Measurements from ENCODE around the gene IL31RA. TPM values are rescaled to one million over a fixed set of nuclear protein-coding genes. Genes with fewer than 3 reads are reported as not detected.

Gene IL31RA
- total RNA-seq, 4 donors from 2014 or later, result 0.07 TPM; not detected in 3

DNA sequence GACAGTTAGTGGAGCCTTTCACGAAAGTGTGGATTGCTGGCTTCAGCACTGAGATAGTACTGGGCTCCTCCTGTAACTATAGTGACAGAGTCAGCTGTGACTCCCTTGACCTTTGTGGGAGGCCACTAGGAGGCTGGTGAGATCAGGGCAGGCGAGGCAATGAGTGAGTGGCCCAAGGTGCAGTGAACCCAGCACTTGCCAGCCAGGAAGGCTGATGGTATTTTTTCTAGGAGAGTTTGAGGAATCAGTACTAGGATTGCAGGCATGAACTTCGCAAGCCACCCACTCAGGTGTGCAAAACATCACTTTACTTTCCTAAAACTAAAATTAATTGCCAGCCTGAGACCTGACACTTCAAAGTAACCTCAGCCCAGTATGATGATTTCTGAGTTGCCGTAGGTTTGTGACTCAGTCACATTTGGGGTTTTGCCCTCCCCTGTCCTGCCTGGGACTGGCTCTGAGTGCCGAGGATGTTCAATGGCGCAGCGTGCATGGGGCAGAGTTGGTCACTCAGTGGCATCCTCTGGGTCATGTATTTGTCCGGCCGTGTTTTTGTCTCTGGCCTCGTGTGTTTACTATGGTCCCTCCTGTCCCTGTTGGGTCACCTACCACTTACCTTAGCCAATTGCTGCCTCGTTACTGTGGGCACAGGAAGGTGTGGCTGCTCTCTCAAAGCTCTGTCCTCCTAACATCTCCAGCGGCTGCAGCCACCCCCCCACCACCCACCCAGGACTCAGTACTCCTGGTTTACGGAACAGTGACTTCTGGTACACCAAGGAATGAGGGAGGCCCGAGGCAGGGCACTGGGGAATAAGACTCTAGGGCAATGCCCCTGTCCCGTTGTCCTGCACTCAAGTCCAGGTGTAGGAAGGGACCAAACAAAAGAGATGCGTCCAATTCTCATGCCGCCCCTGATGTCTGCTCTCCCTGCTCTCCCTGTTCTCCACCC is 67.2 kb downstream of the IL31RA start:
- TF ChIP-seq, protein P1, sequence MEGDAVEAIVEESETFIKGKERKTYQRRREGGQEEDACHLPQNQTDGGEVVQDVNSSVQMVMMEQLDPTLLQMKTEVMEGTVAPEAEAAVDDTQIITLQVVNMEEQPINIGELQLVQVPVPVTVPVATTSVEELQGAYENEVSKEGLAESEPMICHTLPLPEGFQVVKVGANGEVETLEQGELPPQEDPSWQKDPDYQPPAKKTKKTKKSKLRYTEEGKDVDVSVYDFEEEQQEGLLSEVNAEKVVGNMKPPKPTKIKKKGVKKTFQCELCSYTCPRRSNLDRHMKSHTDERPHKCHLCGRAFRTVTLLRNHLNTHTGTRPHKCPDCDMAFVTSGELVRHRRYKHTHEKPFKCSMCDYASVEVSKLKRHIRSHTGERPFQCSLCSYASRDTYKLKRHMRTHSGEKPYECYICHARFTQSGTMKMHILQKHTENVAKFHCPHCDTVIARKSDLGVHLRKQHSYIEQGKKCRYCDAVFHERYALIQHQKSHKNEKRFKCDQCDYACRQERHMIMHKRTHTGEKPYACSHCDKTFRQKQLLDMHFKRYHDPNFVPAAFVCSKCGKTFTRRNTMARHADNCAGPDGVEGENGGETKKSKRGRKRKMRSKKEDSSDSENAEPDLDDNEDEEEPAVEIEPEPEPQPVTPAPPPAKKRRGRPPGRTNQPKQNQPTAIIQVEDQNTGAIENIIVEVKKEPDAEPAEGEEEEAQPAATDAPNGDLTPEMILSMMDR (IDR thresholded peaks at IDR 0.05), result no peak
- no peak for TF ChIP-seq POLR2A (IDR thresholded peaks at IDR 0.05)
- H3K27ac ChIP-seq, result no peak overlapping the region
- H3K27me3 ChIP-seq, result no peaks in the 10 kb centered on the region
- intact Hi-C loops (cut with DNase I; ENCODE audit: low total_unique reads), result no loop called here
- H3K9me3 ChIP-seq, result no peaks in the 10 kb centered on the region
- no peak for DNase-seq
- no peaks in the 10 kb centered on the region for H3K36me3 ChIP-seq
- H3K4me3 ChIP-seq, result no peak overlapping the region
- H3K4me1 ChIP-seq, result no peaks in the 10 kb centered on the region

DNA sequence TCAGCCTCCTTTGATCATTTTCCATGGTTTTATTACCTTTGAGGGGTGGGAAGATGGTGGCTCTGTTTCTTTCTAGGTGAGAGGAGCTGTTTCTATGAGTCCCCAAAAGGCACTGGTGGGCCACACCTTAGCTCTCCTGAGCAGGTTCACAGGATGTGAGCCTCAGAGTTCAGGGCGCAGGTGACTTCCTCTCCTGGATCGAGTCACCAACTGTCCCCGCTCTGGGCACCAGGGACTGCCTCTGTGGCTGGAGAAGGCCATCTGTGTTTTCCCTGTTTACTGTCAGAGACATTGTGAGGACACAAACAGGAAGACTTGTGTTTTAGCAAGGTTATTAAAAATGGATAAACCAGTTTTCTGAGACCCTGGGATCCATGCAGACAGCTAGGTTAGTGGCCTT is 68.5 kb downstream of the IL31RA start:
- intact Hi-C loops (cut with DNase I; ENCODE audit: low total_unique reads), result no loop called here
- no peak overlapping the region for H3K27ac ChIP-seq
- no peak overlapping the region for H3K4me3 ChIP-seq
- H3K27me3 ChIP-seq, result no peaks in the 10 kb centered on the region
- no peaks in the 10 kb centered on the region for H3K36me3 ChIP-seq
- no peak for DNase-seq
- H3K9me3 ChIP-seq, result no peaks in the 10 kb centered on the region
- TF ChIP-seq, protein P1 (IDR thresholded peaks at IDR 0.05), result no peak
- TF ChIP-seq POLR2A (IDR thresholded peaks at IDR 0.05), result no peak
- no peaks in the 10 kb centered on the region for H3K4me1 ChIP-seq

DNA sequence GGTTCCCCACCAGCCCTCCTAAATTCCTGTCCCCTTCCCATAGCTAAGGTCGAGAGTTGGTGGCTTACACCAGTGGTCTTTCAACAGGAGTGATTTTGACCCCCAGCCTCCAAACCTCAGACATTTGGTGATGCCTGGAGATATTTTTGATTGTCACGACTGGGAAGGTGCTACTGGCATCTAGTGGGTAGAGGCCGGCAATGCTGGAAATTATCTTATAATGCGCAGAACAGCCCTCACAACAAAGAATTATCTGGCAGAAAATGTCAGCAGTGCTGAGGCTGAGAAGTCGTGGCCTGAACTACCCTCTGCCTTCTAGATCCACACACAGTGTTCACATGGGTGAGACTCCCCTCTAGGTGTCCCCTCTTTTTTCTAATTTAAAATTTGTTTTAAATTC is 69.6 kb downstream of the IL31RA start:
- no peaks in the 10 kb centered on the region for H3K27me3 ChIP-seq
- H3K9me3 ChIP-seq, result no peaks in the 10 kb centered on the region
- intact Hi-C loops (cut with DNase I; ENCODE audit: low total_unique reads), result no loop called here
- no peak for DNase-seq
- TF ChIP-seq, protein P1 (IDR thresholded peaks at IDR 0.05), result no peak
- no peak for TF ChIP-seq POLR2A (IDR thresholded peaks at IDR 0.05)
- no peak overlapping the region for H3K27ac ChIP-seq
- H3K36me3 ChIP-seq, result no peaks in the 10 kb centered on the region
- H3K4me3 ChIP-seq, result no peak overlapping the region
- H3K4me1 ChIP-seq, result no peaks in the 10 kb centered on the region

GRCh38 chr5:55921617-55922016 is 70.5 kb downstream of the IL31RA start:
- Histone ChIP-seq H3K36me3 (no peaks in the 10 kb centered on the region), H3K27ac (no peak overlapping the region), H3K4me3 (no peak overlapping the region), H3K9me3 (no peaks in the 10 kb centered on the region), H3K4me1 (no peaks in the 10 kb centered on the region), H3K27me3 (no peaks in the 10 kb centered on the region)
- TF ChIP-seq, protein P1 (IDR thresholded peaks at IDR 0.05), result no peak
- no peak for TF ChIP-seq POLR2A (IDR thresholded peaks at IDR 0.05)
- no peak for DNase-seq
- intact Hi-C loops (cut with DNase I; ENCODE audit: low total_unique reads), result no loop called here

DNA sequence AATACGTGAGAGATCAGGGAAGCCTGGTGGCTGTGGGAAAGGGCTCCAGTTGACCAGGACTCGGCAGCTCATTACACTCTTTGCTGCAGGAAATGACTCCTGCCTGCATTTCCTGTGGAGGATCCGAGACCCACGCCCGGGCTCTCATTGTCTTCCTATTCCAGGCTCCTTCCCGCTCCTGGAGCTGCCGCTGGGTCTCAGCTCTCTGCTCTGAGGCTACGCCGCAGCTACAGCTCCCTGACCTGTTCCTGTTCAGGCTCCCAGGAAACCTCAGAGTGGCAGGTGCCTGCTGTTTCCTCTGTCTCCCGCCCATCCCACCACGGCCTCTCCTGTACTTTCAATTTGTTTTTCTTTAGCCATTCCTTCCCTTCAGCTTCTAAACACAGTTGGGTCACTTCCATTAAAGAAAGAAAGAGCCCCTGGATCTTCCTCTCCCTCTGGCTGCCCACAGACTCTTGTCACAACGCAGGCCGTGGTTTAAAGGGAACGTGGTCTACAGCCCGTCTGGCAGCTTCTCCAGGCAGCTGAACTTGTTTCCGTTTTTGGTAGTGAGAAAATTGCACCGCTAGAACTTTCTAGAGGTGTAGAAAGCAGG is 72.1 kb downstream of the IL31RA start:
- Histone ChIP-seq H3K4me1 (no peaks in the 10 kb centered on the region), H3K9me3 (no peaks in the 10 kb centered on the region), H3K36me3 (no peaks in the 10 kb centered on the region), H3K27me3 (no peaks in the 10 kb centered on the region), H3K4me3 (peak overlapping the region; percentile 6 to 11), H3K27ac (peak overlapping the region in 1 of 2 donors; percentile 15)
- TF ChIP-seq, protein P1 (IDR thresholded peaks at IDR 0.05), result no peak
- TF ChIP-seq POLR2A (IDR thresholded peaks at IDR 0.05), result no peak
- intact Hi-C loops (cut with DNase I; ENCODE audit: low total_unique reads), result no loop called here
- DNase-seq, result no peak

Data from uterus (tissue), 4 donors.